AML-193 (cell line): ENCODE measurements around the gene TCF25.
"Not testable (repeated sequence)": the region's sequence is repeated elsewhere in the genome, so short reads cannot be mapped to it uniquely, and the experiment has no call there.

Experiments
- DNase-seq, 2 experiments: peaks; one replicate each; lab custom pipeline; 2025; lab: John Stamatoyannopoulos, UW

Gene TCF25

DNA sequence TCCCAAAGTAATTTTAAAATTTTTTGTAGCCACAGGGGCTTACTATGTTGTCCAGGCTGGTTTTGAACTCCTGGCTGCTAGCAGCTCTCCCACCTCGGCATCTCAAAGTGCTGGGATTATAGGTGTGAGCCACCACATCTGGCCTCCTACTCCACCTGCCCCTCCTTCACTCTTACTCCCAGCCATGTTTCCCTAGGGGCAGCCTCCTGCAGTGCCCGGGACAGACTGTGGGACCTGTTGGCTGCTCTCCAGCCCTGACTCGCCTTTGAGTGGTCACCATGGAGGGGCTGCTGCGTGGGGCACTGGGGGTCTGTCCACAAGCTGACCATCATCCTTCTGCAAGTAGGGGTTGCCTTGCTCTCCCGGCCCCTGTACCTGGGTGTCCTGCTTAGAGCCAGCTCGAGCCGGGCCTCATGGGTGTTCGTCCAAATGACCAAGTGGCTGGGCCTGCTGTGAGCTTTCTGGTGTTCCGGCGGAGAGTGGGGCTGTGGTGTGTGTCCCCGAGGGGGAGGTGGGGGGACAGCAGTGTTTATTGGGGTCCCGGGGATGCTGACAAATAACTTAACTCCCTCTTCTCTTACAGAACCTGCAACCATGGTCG, 28.6 kb upstream of the TCF25 start:
- no peak for DNase-seq

GRCh38 chr16:89845417-89845816, 28.0 kb upstream of the TCF25 start:
- no peak for DNase-seq

- DNase-seq = no peak
Measured at GRCh38 chr16:89847051-89847939, 26.1 kb upstream of the TCF25 start.

DNA sequence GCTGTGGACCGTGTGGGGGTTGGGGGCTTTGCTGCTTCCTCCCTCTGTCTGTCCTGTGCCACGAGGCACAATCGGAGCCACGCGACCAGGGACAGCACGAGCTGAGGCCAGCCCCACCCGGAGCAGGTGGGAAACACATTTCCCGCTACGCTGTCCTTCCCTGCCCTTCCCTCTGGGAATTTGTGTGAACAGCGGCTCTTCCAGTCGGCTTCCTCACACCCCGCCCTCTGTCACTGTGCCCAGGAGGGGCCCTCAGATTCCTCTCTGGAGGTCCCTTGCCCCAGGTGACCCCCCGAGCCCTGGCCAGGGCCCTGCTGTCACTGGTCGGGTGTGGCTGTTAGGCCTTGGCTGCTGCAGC, 25.5 kb upstream of the TCF25 start:
- no peak for DNase-seq

DNA sequence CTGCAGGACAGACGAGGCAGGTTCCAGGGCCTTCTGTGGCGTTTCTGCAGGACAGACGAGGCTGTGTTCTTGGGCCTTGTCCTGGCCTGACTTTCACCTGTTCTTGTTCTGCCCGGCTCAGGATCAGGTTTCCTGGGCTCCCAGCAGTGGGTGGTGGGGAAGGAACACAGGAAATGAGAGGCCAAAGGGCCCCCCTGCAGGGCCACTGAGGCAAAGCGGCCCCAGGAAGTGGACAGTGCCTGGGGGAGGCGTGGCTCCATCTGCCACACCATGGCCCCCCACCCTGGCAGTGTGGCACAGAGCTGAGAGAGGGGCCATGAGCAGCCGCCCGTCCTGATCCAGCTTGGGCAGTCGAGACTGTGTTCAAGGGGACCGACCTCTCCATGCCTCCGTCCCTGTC, 24.4 kb upstream of the TCF25 start:
- DNase-seq = no peak

- DNase-seq = no peak
Measured at GRCh38 chr16:89853306-89853993, 19.9 kb upstream of the TCF25 start.

- DNase-seq = no peak
Measured at GRCh38 chr16:89855301-89855945, 18.0 kb upstream of the TCF25 start.

- no peak for DNase-seq
Measured at GRCh38 chr16:89855986-89856385, 17.4 kb upstream of the TCF25 start.

GRCh38 chr16:89858973-89859614, 14.3 kb upstream of the TCF25 start:
- no peak for DNase-seq

- no peak for DNase-seq
Measured at GRCh38 chr16:89859615-89860007, 13.8 kb upstream of the TCF25 start.

- DNase-seq = peak; percentile 11 to 30
Measured at GRCh38 chr16:89860747-89861304, 12.6 kb upstream of the TCF25 start.

- no peak for DNase-seq
Measured at GRCh38 chr16:89861648-89862047, 11.7 kb upstream of the TCF25 start.

DNA sequence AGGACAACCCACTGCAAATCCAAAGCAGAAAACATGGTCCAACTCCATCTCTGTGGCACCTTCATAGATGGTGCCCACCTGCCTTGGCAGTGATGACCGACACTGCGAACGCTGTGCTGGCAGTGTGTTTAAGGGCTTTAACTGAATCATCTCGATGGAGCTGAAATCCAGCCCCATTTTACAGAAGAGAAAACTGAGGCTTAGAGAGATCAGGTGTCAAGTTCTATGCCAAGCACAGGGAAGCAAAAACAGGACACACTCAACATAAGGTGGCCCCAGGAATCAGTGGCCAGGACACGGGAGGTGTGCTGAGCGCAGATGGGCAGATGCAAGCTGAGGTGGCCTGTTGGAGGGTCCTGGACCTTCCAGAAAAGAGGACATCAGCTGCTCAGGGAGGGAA, 10.7 kb upstream of the TCF25 start:
- DNase-seq = no peak

- peak; percentile 30 to 41 for DNase-seq
Measured at GRCh38 chr16:89863741-89864526, 9.5 kb upstream of the TCF25 start.

DNA sequence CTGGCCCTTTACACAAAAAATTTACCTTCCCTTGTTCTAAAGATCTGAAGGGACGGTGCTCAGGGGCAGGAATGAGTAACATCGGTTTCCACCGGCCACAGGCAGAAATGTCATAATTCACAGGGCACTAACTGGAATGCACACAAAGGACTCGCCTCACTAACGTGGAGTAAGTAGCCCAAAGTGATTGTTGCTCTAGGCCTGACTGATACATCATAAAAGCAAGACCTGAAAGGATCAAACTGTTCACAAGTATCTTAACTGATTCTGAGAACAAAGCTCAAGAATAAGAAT, 8.9 kb upstream of the TCF25 start:
- DNase-seq = no peak

DNA sequence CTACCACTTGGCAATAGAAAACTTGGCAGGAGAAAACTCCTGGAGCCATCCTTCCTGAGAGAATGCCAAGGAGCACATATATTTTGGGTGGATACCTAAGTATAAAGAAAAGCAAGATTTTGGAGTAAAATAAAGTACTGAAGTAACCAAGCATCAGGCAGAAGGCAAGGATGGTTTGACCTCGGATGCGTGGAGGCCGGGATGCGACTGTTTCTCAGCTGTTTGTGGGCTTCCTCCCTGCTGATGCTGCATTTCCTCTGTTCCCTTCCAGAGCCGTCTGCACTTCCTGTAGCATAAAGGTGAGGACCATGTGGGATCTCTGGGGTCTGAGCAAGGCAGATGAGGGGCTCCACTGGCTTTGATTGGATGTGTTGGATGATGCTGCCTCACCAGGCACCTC, 5.5 kb upstream of the TCF25 start:
- no peak for DNase-seq

DNA sequence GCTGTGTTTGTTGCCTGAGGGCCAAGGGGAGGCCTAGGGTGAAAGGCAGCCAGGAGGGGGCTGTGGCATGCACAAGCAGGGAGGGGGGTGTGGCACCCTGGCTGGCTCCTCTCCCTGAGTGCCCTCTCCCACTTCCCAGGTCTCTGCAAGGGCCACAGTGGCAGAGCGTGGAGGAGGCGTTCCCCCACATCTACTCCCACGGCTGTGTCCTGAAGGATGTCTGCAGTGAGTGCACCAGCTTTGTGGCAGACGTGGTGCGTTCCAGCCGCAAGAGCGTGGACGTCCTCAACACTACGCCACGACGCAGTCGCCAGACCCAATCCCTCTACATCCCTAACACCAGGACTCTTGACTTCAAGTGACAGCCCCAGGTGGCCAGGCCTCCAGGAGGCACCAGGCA, 3.5 kb upstream of the TCF25 start:
- no peak for DNase-seq

GRCh38 chr16:89870440-89870839, 3.0 kb upstream of the TCF25 start:
- DNase-seq = no peak

- DNase-seq = no peak
Measured at GRCh38 chr16:89871895-89872294, 1.5 kb upstream of the TCF25 start.

DNA sequence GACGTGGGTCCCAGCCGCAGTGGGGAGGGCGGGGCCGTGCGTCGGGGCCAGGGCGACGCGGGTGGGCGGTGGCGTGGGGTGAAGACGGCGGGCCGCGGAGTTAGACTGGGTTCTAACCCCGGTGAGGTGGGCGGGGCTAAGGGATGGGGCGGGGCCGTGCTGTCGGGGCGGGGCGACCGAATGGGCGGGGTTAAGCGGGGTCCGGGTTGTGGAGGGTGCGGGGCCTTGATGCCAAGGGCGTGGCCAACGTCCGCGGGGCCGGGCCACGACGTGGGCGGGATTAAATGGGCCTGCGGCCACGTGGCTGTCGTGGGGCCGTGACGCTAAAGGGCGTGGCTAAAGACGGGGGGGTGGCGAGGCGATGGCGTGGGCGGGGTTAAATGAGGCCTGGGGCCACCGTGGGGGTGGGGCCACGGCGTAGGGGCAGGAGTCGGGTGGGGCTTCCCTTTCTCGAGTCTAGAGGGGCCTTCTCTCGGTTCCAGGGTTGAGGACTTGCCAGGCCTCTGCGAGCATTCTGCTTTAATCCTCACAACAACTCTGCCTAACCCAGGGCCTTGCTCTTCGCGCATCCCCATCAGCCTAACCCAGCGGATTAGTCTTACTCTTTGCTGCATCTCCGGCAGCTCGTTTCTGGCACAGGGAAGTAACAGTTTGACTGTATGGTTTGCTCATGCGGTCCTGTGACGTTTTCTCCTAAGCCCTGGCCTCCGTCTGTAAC, 739 bp downstream of the TCF25 start:
- DNase-seq = peak; percentile 91 to 93

DNA sequence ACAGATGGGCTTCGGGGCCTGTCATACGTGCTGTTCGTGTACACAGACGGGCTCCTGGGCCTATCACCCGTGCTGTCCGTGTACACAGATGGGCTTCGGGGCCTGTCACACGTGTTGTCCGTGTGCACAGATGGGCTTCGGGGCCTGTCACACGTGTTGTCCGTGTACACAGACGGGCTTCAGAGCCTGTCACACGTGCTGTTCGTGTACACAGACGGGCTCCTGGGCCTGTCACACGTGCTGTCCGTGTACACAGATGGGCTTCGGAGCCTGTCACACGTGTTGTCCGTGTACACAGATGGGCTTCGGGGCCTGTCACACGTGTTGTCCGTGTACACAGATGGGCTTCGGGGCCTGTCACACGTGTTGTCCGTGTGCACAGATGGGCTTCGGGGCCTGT, 5.7 kb downstream of the TCF25 start:
- not testable (repeated sequence) for DNase-seq
